Keratinocyte (primary cell): Measurements from ENCODE around the gene HENMT1.

Experiments
- CTCF ChIP-seq, 3 experiments: IDR thresholded peaks in 1 of 3; conservative IDR thresholded peaks in 1 of 3; optimal IDR thresholded peaks in 1 of 3; 2 replicates in 2 of 3; 3 replicates in 1 of 3; pipeline versions ENCODE3 to v1.5.1; 2011; ENCODE audit warnings: low read length in 3 of 3, mild to moderate bottlenecking in 3 of 3, moderate library complexity in 2 of 3, control low read depth in 1 of 3, inconsistent platforms in 1 of 3; ENCODE audit not compliant: insufficient read depth in 2 of 3; ENCODE audit errors: extremely low read depth in 1 of 3
- EZH2 ChIP-seq: IDR thresholded peaks from one replicate; pipeline ENCODE4 v1.6.1; 2012; ENCODE audit warnings: inconsistent platforms, mild to moderate bottlenecking, low read length, moderate library complexity

- TF ChIP-seq CTCF (optimal IDR thresholded peaks at IDR 0.05 in 1 of 3, IDR thresholded peaks at IDR 0.05 in 1 of 3, conservative IDR thresholded peaks at IDR 0.05 in 1 of 3; ENCODE audit: extremely low read depth in 1 of 3, insufficient read depth in 2 of 3, low read length in 3 of 3) (no peak), EZH2 (no peak)
These were observed 4.9 kb upstream of the HENMT1 start for GRCh38 chr1:108665771-108666170.
